Measurements from ENCODE around the gene RASD2. TPM values are rescaled to one million over a fixed set of nuclear protein-coding genes. Genes with fewer than 3 reads are reported as not detected.

RASD2 gene
- total RNA-seq, 4 donors from 2014 or later, result 4.7 to 45.9 (median 16.0) TPM

- Histone ChIP-seq H3K4me1 (peaks cover 0 to 22% (median 0%) of the 10 kb centered on the region in 3 donors), H3K36me3 (no peaks in the 10 kb centered on the region), H3K27ac (no peak overlapping the region), H3K9me3 (no peaks in the 10 kb centered on the region), H3K27me3 (no peaks in the 10 kb centered on the region), H3K4me3 (no peak overlapping the region)
- TF ChIP-seq, protein P1, sequence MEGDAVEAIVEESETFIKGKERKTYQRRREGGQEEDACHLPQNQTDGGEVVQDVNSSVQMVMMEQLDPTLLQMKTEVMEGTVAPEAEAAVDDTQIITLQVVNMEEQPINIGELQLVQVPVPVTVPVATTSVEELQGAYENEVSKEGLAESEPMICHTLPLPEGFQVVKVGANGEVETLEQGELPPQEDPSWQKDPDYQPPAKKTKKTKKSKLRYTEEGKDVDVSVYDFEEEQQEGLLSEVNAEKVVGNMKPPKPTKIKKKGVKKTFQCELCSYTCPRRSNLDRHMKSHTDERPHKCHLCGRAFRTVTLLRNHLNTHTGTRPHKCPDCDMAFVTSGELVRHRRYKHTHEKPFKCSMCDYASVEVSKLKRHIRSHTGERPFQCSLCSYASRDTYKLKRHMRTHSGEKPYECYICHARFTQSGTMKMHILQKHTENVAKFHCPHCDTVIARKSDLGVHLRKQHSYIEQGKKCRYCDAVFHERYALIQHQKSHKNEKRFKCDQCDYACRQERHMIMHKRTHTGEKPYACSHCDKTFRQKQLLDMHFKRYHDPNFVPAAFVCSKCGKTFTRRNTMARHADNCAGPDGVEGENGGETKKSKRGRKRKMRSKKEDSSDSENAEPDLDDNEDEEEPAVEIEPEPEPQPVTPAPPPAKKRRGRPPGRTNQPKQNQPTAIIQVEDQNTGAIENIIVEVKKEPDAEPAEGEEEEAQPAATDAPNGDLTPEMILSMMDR (IDR thresholded peaks at IDR 0.05), result no peak
- ATAC-seq, result no peak
- 91 to 95% methylated on average over 3 to 6 of the region's 9 CpGs for WGBS, 2 donors (ENCODE audit: low coverage in 1 of 2)
Measured at GRCh38 chr22:35519306-35520000, 21.2 kb upstream of the RASD2 start.

GRCh38 chr22:35521358-35522224 lies 19.0 kb upstream of the RASD2 start:
- no peak overlapping the region for H3K4me3 ChIP-seq
- H3K4me1 ChIP-seq, result peaks cover 0 to 38% (median 0%) of the 10 kb centered on the region in 3 donors
- no peak overlapping the region for H3K27ac ChIP-seq
- no peaks in the 10 kb centered on the region for H3K9me3 ChIP-seq
- H3K36me3 ChIP-seq, result no peaks in the 10 kb centered on the region
- ATAC-seq, result no peak
- WGBS, 2 donors (ENCODE audit: low coverage in 1 of 2), result 63 to 80% methylated on average over 7 to 8 of the region's 16 CpGs
- TF ChIP-seq POLR2AphosphoS5 (IDR thresholded peaks at IDR 0.05) (no peak), POLR2A (IDR thresholded peaks at IDR 0.05) (no peak), EP300 (IDR thresholded peaks at IDR 0.05) (no peak)
- TF ChIP-seq, protein P1 (IDR thresholded peaks at IDR 0.05), result no peak
- no peaks in the 10 kb centered on the region for H3K27me3 ChIP-seq

DNA sequence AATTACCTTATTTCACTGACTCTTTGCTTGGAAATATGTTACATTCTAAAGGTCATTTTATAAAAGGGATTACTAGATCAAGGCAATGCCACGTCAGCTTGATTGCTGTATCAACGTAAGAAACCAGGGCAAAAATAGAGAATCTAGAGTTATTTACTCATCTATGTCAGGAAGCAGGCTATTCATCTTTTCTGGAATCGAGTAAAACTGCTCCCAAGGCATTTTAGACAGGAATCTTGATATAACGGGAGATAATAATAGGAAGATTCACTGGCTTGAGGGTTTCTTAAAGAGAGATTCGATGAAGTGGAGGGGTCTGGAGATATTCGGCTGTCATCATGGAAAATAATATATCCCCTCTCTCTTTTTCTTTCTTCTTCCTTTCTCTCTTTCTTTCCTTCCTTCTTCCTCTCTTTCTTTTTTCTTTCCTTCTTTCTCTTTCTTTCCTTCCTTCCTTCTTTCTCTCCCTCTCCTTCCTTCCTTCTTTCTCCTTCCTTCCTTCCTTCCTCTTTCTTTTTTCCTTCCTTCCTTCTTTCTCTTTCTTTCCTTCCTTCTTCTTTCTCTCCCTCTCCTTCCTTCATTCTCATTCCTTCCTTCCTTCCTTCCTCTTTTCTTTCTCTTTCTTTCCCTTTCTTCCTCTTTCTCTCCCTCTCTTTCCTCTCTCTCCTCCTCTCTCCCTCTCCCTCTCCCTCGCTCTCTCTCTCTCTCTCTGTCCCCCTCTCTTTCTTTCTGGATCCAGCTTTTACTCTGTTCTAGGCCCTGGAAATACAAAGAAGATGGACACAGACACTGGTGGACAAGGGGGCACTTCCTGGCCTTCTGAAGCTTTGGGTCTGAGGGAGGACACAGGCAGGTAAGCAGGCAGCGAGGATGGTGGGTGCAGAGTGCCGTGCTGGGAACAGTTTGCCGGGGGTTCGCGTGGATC lies 18.1 kb upstream of the RASD2 start:
- H3K27me3 ChIP-seq, result no peaks in the 10 kb centered on the region
- no peak overlapping the region for H3K27ac ChIP-seq
- no peaks in the 10 kb centered on the region for H3K36me3 ChIP-seq
- H3K4me3 ChIP-seq, result no peak overlapping the region
- 55 to 64% methylated on average over 7 to 8 of the region's 12 CpGs for WGBS, 2 donors (ENCODE audit: low coverage in 1 of 2)
- ATAC-seq, result no peak
- H3K4me1 ChIP-seq, result peaks cover 0 to 38% (median 0%) of the 10 kb centered on the region in 3 donors
- TF ChIP-seq EP300 (IDR thresholded peaks at IDR 0.05) (no peak), POLR2AphosphoS5 (IDR thresholded peaks at IDR 0.05) (no peak), POLR2A (IDR thresholded peaks at IDR 0.05) (no peak)
- TF ChIP-seq, protein P1 (IDR thresholded peaks at IDR 0.05), result no peak
- no peaks in the 10 kb centered on the region for H3K9me3 ChIP-seq

- no peak for TF ChIP-seq POLR2A (IDR thresholded peaks at IDR 0.05)
- TF ChIP-seq EP300 (IDR thresholded peaks at IDR 0.05), result no peak
- Histone ChIP-seq H3K4me1 (peaks cover 0 to 38% (median 0%) of the 10 kb centered on the region in 3 donors), H3K27me3 (no peaks in the 10 kb centered on the region), H3K9me3 (no peaks in the 10 kb centered on the region), H3K27ac (no peak overlapping the region), H3K36me3 (no peaks in the 10 kb centered on the region), H3K4me3 (no peak overlapping the region)
- 31 to 55% methylated on average over 5 to 6 of the region's 17 CpGs for WGBS, 2 donors (ENCODE audit: low coverage in 1 of 2)
- no peak for ATAC-seq
Measured at GRCh38 chr22:35523167-35523947, 17.3 kb upstream of the RASD2 start.
